Right lobe of liver (tissue), 4 donors: ENCODE measurements around the gene RIOK1.

Source experiments
- CTCF ChIP-seq, 4 donors: fragments of 200-600 bp in 3 of 4; fragments of 450-650 bp in 1 of 4; IDR thresholded peaks; one replicate each; pipeline versions ENCODE4 v1.5.1 to v1.8.0; 2016 to 2022; ENCODE audit warnings: antibody characterized with exemption in 4 of 4, mild to moderate bottlenecking in 2 of 4
- POLR2A ChIP-seq: fragments of 450-650 bp; IDR thresholded peaks from one replicate; pipeline ENCODE4 v1.6.1; 2017; ENCODE audit warnings: antibody characterized with exemption, mild to moderate bottlenecking
- donor health status: DM: no; HTN: no; CAD: no.
- donor health status: DM: no; HTN: no; CAD: no.
- donor health status: DM: no; HTN: yes; CAD: no.

- TF ChIP-seq CTCF (IDR thresholded peaks at IDR 0.05): no peak
- TF ChIP-seq POLR2A: no peak
Observed at GRCh38 chr6:7391151-7391550, 1.5 kb downstream of the RIOK1 start.
